GM12892 (cell line): ENCODE data around the gene SLC16A3.

Experiments used
- POLR2A ChIP-seq: IDR thresholded peaks from 2 replicates; pipeline ENCODE4 v1.6.1; 2011; ENCODE audit warnings: low read depth, low read length, control low read depth
- POLR2AphosphoS5 ChIP-seq: IDR thresholded peaks from 2 replicates; pipeline ENCODE4 v1.6.1; 2011; ENCODE audit warnings: low read depth, low read length, control low read depth
- TAF1 ChIP-seq: IDR thresholded peaks from 2 replicates; pipeline ENCODE4 v1.6.1; 2011; ENCODE audit warnings: low read depth, mild to moderate bottlenecking, control low read depth, low read length, borderline replicate concordance

GRCh38 chr17:82272495-82273326 lies 43.9 kb downstream of the SLC16A3 start:
- no peak for TF ChIP-seq POLR2AphosphoS5
- no peak for TF ChIP-seq TAF1
- peak; percentile 56 for TF ChIP-seq POLR2A
